ENCODE measurements around the gene FAM20A. TPM values are rescaled to one million over a fixed set of nuclear protein-coding genes. Genes with fewer than 3 reads are reported as not detected.

The FAM20A gene
- total and polyA plus RNA-seq, 2 of the 8 experiments (the other 6 are each of a cell fraction or from before 2014, with no cell fraction given) = 3.6 to 11.9 TPM

DNA sequence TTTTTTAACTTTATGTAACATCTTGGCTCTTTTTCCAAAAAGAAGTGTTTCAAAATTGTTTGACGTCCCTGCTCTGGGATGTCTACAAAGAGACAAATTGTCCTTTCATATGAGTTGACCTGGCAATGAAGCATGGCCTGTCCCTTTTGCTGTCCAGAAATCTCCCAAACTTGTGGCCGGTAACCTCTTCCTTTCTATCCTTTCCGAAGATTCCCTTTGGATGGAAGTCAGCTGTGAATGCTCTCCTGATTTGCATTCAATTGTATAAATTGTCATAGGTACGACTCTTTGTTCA, 40.9 kb upstream of the FAM20A start:
- DNase-seq (ENCODE audit: low read depth in 1 of 2, low spot score in 2 of 2) (no peak), FAIRE-seq (no peak)
- CTCF ChIA-PET (ENCODE audit: partially characterized antibody) = interaction anchor here (2.5 kb wide), 1 partner anchor 28 kb away, joined by 10 read pairs; no protein-coding TSS in a partner anchor
- POLR2A ChIA-PET (ENCODE audit: partially characterized antibody) = no interaction called here
- H2BK15ac ChIP-seq (ENCODE audit: low read length) = no peak overlapping the region
- H3K79me2 ChIP-seq (ENCODE audit: control insufficient read depth in 1 of 2, insufficient read depth in 2 of 2, low read length in 2 of 2) = no peaks in the 10 kb centered on the region
- no peaks in the 10 kb centered on the region for H3K79me1 ChIP-seq (ENCODE audit: low read depth, low read length)
- H3K4me3 ChIP-seq (ENCODE audit: extremely low read depth in 1 of 4, insufficient read depth in 2 of 4, low read depth in 3 of 4, low read length in 4 of 4) = no peak overlapping the region
- H3K18ac ChIP-seq (ENCODE audit: extremely low read depth, low read length) = no peak overlapping the region
- no peak overlapping the region for H2BK120ac ChIP-seq (replicated peaks; ENCODE audit: low read depth, low read length)
- no peaks in the 10 kb centered on the region for H3K23me2 ChIP-seq (ENCODE audit: low read depth, low read length)
- H3K4me1 ChIP-seq (replicated peaks in 1 of 4; ENCODE audit: control insufficient read depth in 3 of 4, insufficient read depth in 4 of 4, low read length in 3 of 4) = peaks cover 0 to 4% (median 0%) of the 10 kb centered on the region in 4 experiments; a peak in 1 of 7 replicates
- H2BK5ac ChIP-seq (ENCODE audit: low read depth, low read length) = no peak overlapping the region
- no peak overlapping the region for H4K5ac ChIP-seq (ENCODE audit: insufficient read length, low read depth, low read length)
- no peak overlapping the region for H3K14ac ChIP-seq (ENCODE audit: insufficient read length)
- H4K20me1 ChIP-seq (replicated peaks in 1 of 2; ENCODE audit: control insufficient read depth in 1 of 2, insufficient read depth in 2 of 2, low read length in 2 of 2) = no peaks in the 10 kb centered on the region
- H3K27me3 ChIP-seq (replicated peaks in 1 of 4; ENCODE audit: control insufficient read depth in 3 of 4, extremely low read depth in 1 of 4, insufficient read depth in 3 of 4, low read length in 3 of 4) = no peaks in the 10 kb centered on the region
- H2AFZ ChIP-seq (ENCODE audit: low read length) = no peak overlapping the region
- H3K56ac ChIP-seq (replicated peaks; ENCODE audit: insufficient read length, low read depth, low read length) = no peak overlapping the region
- WGBS, 2 experiments (ENCODE audit: extremely low coverage in 1 of 2, insufficient coverage in 1 of 2, insufficient read length in 1 of 2, insufficient replicate concordance in 2 of 2, low coverage in 1 of 2, low lambda C conversion rate in 2 of 2, missing lambda C conversion rate in 1 of 2) = 83% methylated on average over 4 of the region's 4 CpGs; no CpG with 5 or more reads in 1 of the 2 experiments
- H4K91ac ChIP-seq (replicated peaks; ENCODE audit: insufficient read length, low read length) = no peak overlapping the region
- H3K36me3 ChIP-seq (ENCODE audit: control insufficient read depth in 2 of 4, insufficient read depth in 4 of 4, low read length in 3 of 4) = no peaks in the 10 kb centered on the region
- H3K27ac ChIP-seq (ENCODE audit: low read depth, low read length) = no peak overlapping the region
- no peak overlapping the region for H3K4ac ChIP-seq (replicated peaks; ENCODE audit: insufficient read length, low read depth, low read length)
- no peak overlapping the region for H2AK5ac ChIP-seq (ENCODE audit: low read depth, low read length)
- no peak overlapping the region for H4K8ac ChIP-seq (ENCODE audit: extremely low read depth, insufficient read depth, low read length)
- H3K9me3 ChIP-seq (ENCODE audit: insufficient read depth in 2 of 2, low read depth in 1 of 2, low read length in 1 of 2) = no peaks in the 10 kb centered on the region
- no peak overlapping the region for H3K23ac ChIP-seq (ENCODE audit: insufficient read length)
- H3K4me2 ChIP-seq (ENCODE audit: insufficient read depth in 1 of 2, low read depth in 2 of 2, low read length in 2 of 2) = no peak overlapping the region
- H2BK20ac ChIP-seq (ENCODE audit: low read length) = no peak overlapping the region
- H3K9ac ChIP-seq (replicated peaks in 1 of 4; ENCODE audit: extremely low read depth in 1 of 4, low read depth in 3 of 4, low read length in 3 of 4) = no peak overlapping the region
- no peak overlapping the region for H2BK12ac ChIP-seq (ENCODE audit: low read depth, low read length)
- TF ChIP-seq, protein P1, sequence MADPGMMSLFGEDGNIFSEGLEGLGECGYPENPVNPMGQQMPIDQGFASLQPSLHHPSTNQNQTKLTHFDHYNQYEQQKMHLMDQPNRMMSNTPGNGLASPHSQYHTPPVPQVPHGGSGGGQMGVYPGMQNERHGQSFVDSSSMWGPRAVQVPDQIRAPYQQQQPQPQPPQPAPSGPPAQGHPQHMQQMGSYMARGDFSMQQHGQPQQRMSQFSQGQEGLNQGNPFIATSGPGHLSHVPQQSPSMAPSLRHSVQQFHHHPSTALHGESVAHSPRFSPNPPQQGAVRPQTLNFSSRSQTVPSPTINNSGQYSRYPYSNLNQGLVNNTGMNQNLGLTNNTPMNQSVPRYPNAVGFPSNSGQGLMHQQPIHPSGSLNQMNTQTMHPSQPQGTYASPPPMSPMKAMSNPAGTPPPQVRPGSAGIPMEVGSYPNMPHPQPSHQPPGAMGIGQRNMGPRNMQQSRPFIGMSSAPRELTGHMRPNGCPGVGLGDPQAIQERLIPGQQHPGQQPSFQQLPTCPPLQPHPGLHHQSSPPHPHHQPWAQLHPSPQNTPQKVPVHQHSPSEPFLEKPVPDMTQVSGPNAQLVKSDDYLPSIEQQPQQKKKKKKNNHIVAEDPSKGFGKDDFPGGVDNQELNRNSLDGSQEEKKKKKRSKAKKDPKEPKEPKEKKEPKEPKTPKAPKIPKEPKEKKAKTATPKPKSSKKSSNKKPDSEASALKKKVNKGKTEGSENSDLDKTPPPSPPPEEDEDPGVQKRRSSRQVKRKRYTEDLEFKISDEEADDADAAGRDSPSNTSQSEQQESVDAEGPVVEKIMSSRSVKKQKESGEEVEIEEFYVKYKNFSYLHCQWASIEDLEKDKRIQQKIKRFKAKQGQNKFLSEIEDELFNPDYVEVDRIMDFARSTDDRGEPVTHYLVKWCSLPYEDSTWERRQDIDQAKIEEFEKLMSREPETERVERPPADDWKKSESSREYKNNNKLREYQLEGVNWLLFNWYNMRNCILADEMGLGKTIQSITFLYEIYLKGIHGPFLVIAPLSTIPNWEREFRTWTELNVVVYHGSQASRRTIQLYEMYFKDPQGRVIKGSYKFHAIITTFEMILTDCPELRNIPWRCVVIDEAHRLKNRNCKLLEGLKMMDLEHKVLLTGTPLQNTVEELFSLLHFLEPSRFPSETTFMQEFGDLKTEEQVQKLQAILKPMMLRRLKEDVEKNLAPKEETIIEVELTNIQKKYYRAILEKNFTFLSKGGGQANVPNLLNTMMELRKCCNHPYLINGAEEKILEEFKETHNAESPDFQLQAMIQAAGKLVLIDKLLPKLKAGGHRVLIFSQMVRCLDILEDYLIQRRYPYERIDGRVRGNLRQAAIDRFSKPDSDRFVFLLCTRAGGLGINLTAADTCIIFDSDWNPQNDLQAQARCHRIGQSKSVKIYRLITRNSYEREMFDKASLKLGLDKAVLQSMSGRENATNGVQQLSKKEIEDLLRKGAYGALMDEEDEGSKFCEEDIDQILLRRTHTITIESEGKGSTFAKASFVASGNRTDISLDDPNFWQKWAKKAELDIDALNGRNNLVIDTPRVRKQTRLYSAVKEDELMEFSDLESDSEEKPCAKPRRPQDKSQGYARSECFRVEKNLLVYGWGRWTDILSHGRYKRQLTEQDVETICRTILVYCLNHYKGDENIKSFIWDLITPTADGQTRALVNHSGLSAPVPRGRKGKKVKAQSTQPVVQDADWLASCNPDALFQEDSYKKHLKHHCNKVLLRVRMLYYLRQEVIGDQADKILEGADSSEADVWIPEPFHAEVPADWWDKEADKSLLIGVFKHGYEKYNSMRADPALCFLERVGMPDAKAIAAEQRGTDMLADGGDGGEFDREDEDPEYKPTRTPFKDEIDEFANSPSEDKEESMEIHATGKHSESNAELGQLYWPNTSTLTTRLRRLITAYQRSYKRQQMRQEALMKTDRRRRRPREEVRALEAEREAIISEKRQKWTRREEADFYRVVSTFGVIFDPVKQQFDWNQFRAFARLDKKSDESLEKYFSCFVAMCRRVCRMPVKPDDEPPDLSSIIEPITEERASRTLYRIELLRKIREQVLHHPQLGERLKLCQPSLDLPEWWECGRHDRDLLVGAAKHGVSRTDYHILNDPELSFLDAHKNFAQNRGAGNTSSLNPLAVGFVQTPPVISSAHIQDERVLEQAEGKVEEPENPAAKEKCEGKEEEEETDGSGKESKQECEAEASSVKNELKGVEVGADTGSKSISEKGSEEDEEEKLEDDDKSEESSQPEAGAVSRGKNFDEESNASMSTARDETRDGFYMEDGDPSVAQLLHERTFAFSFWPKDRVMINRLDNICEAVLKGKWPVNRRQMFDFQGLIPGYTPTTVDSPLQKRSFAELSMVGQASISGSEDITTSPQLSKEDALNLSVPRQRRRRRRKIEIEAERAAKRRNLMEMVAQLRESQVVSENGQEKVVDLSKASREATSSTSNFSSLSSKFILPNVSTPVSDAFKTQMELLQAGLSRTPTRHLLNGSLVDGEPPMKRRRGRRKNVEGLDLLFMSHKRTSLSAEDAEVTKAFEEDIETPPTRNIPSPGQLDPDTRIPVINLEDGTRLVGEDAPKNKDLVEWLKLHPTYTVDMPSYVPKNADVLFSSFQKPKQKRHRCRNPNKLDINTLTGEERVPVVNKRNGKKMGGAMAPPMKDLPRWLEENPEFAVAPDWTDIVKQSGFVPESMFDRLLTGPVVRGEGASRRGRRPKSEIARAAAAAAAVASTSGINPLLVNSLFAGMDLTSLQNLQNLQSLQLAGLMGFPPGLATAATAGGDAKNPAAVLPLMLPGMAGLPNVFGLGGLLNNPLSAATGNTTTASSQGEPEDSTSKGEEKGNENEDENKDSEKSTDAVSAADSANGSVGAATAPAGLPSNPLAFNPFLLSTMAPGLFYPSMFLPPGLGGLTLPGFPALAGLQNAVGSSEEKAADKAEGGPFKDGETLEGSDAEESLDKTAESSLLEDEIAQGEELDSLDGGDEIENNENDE (IDR thresholded peaks at IDR 0.05; ENCODE audit: insufficient replicate concordance, low read length) = no peak
